DLD1 (cell line): ENCODE measurements around the gene HMGXB3.
"Not testable (repeated sequence)": the region's sequence is repeated elsewhere in the genome, so short reads cannot be mapped to it uniquely, and the experiment has no call there.

Experiments
- in situ Hi-C: cut with HindIII; loops from 2 replicates; pipeline ENCODE4 v1.10.0; 2017; ENCODE audit warnings: low sequenced_read_pairs

Gene HMGXB3

GRCh38 chr5:150082374-150082773 lies 81.8 kb downstream of the HMGXB3 start:
- in situ Hi-C loops = no loop called here

- in situ Hi-C loops = no loop called here
Observed at GRCh38 chr5:150082889-150083288, 82.3 kb downstream of the HMGXB3 start.

GRCh38 chr5:150084754-150085153 lies 84.2 kb downstream of the HMGXB3 start:
- in situ Hi-C loops = not testable (repeated sequence)

GRCh38 chr5:150085191-150085912 lies 84.8 kb downstream of the HMGXB3 start:
- in situ Hi-C loops = no loop called here

- in situ Hi-C loops = no loop called here
Observed at GRCh38 chr5:150085950-150086715, 85.6 kb downstream of the HMGXB3 start, which contains the start of gene CSF1R. TSS of gene CSF1R (minus strand) at chr5:150086554. CDS start at chr5:150086427, 127 bp downstream.

- in situ Hi-C loops = no loop called here
Observed at GRCh38 chr5:150092159-150092787, 91.7 kb downstream of the HMGXB3 start.

GRCh38 chr5:150097152-150097551 lies 96.6 kb downstream of the HMGXB3 start:
- in situ Hi-C loops = no loop called here

GRCh38 chr5:150101023-150101422 lies 100.5 kb downstream of the HMGXB3 start:
- in situ Hi-C loops = no loop called here
